Measurements from ENCODE around the gene FILIP1. TPM values are rescaled to one million over a fixed set of nuclear protein-coding genes. Genes with fewer than 3 reads are reported as not detected.

Gene FILIP1
- total RNA-seq, 4 donors from 2014 or later, result 41.7 to 53.3 (median 48.4) TPM

GRCh38 chr6:75262716-75263400, 230.7 kb downstream of the FILIP1 start:
- DNase-seq (ENCODE audit: extremely low spot score), result no peak
- TF ChIP-seq CTCF (IDR thresholded peaks at IDR 0.05), result no peak
- TF ChIP-seq POLR2AphosphoS5 (IDR thresholded peaks at IDR 0.05), result no peak
- TF ChIP-seq POLR2A (IDR thresholded peaks at IDR 0.05; ENCODE audit: low read depth), result no peak
- no peak for TF ChIP-seq EP300 (IDR thresholded peaks at IDR 0.05)
- H3K36me3 ChIP-seq, result peaks cover 11 to 66% (median 51%) of the 10 kb centered on the region in 4 donors
- intact Hi-C loops (cut with DNase I), result no loop called here
- no peak overlapping the region for H3K27ac ChIP-seq (replicated peaks in 1 of 4)
- H3K4me3 ChIP-seq, result no peak overlapping the region
- H3K27me3 ChIP-seq, result no peaks in the 10 kb centered on the region
- 87% methylated on average over 4 of the region's 4 CpGs for WGBS
- no peaks in the 10 kb centered on the region for H3K9me3 ChIP-seq
- H3K4me1 ChIP-seq, result peaks cover 10 to 21% (median 14%) of the 10 kb centered on the region in 4 donors

- no peaks in the 10 kb centered on the region for H3K27me3 ChIP-seq
- peaks cover 12 to 78% (median 57%) of the 10 kb centered on the region in 4 donors for H3K36me3 ChIP-seq
- intact Hi-C loops (cut with DNase I), result no loop called here
- no peak overlapping the region for H3K27ac ChIP-seq (replicated peaks in 1 of 4)
- no peaks in the 10 kb centered on the region for H3K9me3 ChIP-seq
- TF ChIP-seq POLR2AphosphoS5 (IDR thresholded peaks at IDR 0.05), result no peak
- no peak for TF ChIP-seq EP300 (IDR thresholded peaks at IDR 0.05)
- no peak for TF ChIP-seq POLR2A (IDR thresholded peaks at IDR 0.05; ENCODE audit: low read depth)
- TF ChIP-seq CTCF (IDR thresholded peaks at IDR 0.05), result no peak
- no peak overlapping the region for H3K4me3 ChIP-seq
- no peak for DNase-seq (ENCODE audit: extremely low spot score)
- H3K4me1 ChIP-seq, result peaks cover 0 to 6% (median under 1%) of the 10 kb centered on the region in 4 donors
- 100% methylated on average over 1 of the region's 1 CpG for WGBS
These were observed 232.3 kb downstream of the FILIP1 start for GRCh38 chr6:75261299-75261698.

GRCh38 chr6:75257343-75258087, 236.1 kb downstream of the FILIP1 start:
- intact Hi-C loops (cut with DNase I), result no loop called here
- no peak for TF ChIP-seq CTCF (IDR thresholded peaks at IDR 0.05)
- TF ChIP-seq POLR2A (IDR thresholded peaks at IDR 0.05; ENCODE audit: low read depth), result no peak
- TF ChIP-seq EP300 (IDR thresholded peaks at IDR 0.05), result no peak
- no peak for TF ChIP-seq POLR2AphosphoS5 (IDR thresholded peaks at IDR 0.05)
- no peak overlapping the region for H3K4me3 ChIP-seq
- H3K36me3 ChIP-seq, result peaks cover 19 to 80% (median 52%) of the 10 kb centered on the region in 4 donors
- H3K27ac ChIP-seq (replicated peaks in 1 of 4), result no peak overlapping the region
- DNase-seq (ENCODE audit: extremely low spot score), result no peak
- H3K27me3 ChIP-seq, result no peaks in the 10 kb centered on the region
- no peaks in the 10 kb centered on the region for H3K4me1 ChIP-seq
- 96% methylated on average over 1 of the region's 1 CpG for WGBS
- no peaks in the 10 kb centered on the region for H3K9me3 ChIP-seq

- no peaks in the 10 kb centered on the region for H3K27me3 ChIP-seq
- no peak for DNase-seq (ENCODE audit: extremely low spot score)
- H3K4me1 ChIP-seq, result no peaks in the 10 kb centered on the region
- H3K4me3 ChIP-seq, result no peak overlapping the region
- TF ChIP-seq CTCF (IDR thresholded peaks at IDR 0.05) (no peak), POLR2A (IDR thresholded peaks at IDR 0.05; ENCODE audit: low read depth) (no peak), POLR2AphosphoS5 (IDR thresholded peaks at IDR 0.05) (no peak), EP300 (IDR thresholded peaks at IDR 0.05) (no peak)
- intact Hi-C loops (cut with DNase I), result no loop called here
- H3K27ac ChIP-seq (replicated peaks in 1 of 4), result no peak overlapping the region
- no peaks in the 10 kb centered on the region for H3K9me3 ChIP-seq
- 94% methylated on average over 2 of the region's 2 CpGs for WGBS
- H3K36me3 ChIP-seq, result peaks cover 0 to 28% (median 11%) of the 10 kb centered on the region in 4 donors
These were observed 243.0 kb downstream of the FILIP1 start for GRCh38 chr6:75250552-75250951.
